Measurements from ENCODE around the gene NRAP.

- TF ChIP-seq CTCF (IDR thresholded peaks at IDR 0.05; ENCODE audit: borderline replicate concordance, extremely low read depth, low read length, poor library complexity, severe bottlenecking): no peak
- no peak for TF ChIP-seq EZH2 (IDR thresholded peaks at IDR 0.05; ENCODE audit: borderline replicate concordance, low read depth, low read length, severe bottlenecking)
These were observed 106.4 kb downstream of the NRAP start for GRCh38 chr10:113557424-113557862.

Measured in DND-41 (cell line).